Hepatocyte (in vitro differentiated cells): ENCODE data around the gene ZNHIT6. TPM values are rescaled to one million over a fixed set of nuclear protein-coding genes. Genes with fewer than 3 reads are reported as not detected.

ENCODE experiments used
- DNase-seq: peaks from one replicate; pipeline ENCODE4 v3.0.0-alpha.2; 2016; ENCODE audit warnings: low spot score
- H2AFZ ChIP-seq: fragments of 200-600 bp; sonication (generic); 2 replicates; pipeline ENCODE4 v1.6.0; 2016; ENCODE audit warnings: antibody characterized with exemption, mild to moderate bottlenecking
- H3K27ac ChIP-seq: fragments of 200-600 bp; sonication (generic); 2 replicates; pipeline ENCODE4 v1.5.1; 2016; ENCODE audit warnings: mild to moderate bottlenecking
- H3K27me3 ChIP-seq: fragments of 200-600 bp; sonication (generic); 2 replicates; pipeline ENCODE4 v1.6.1; 2016
- H3K36me3 ChIP-seq: fragments of 200-600 bp; sonication (generic); replicated peaks from 2 replicates; pipeline ENCODE4 v1.5.1; 2016; ENCODE audit warnings: low read depth; ENCODE audit not compliant: insufficient read depth
- H3K4me1 ChIP-seq: fragments of 200-600 bp; sonication (generic); 2 replicates; pipeline ENCODE4 v1.5.1; 2016; ENCODE audit warnings: mild to moderate bottlenecking, moderate library complexity; ENCODE audit not compliant: insufficient read depth
- H3K4me2 ChIP-seq: fragments of 200-600 bp; sonication (generic); 2 replicates; pipeline ENCODE4 v1.6.0; 2016
- H3K4me3 ChIP-seq: fragments of 200-600 bp; sonication (generic); 2 replicates; pipeline ENCODE4 v1.5.1; 2016; ENCODE audit warnings: mild to moderate bottlenecking
- H3K79me2 ChIP-seq: fragments of 200-600 bp; sonication (generic); 2 replicates; pipeline ENCODE4 v1.6.0; 2017; ENCODE audit warnings: mild to moderate bottlenecking
- H3K9me2 ChIP-seq: fragments of 200-600 bp; sonication (generic); replicated peaks from 2 replicates; pipeline ENCODE4 v1.6.0; 2017; ENCODE audit warnings: mild to moderate bottlenecking; ENCODE audit not compliant: insufficient read depth
- H3K9me3 ChIP-seq: fragments of 200-600 bp; sonication (generic); 2 replicates; pipeline ENCODE4 v1.5.1; 2016; ENCODE audit warnings: low read depth, mild to moderate bottlenecking
- H4K20me1 ChIP-seq: fragments of 200-600 bp; sonication (generic); 2 replicates; pipeline ENCODE4 v1.6.0; 2016; ENCODE audit warnings: mild to moderate bottlenecking; ENCODE audit not compliant: insufficient read depth, poor library complexity, severe bottlenecking
- CTCF ChIP-seq: fragments of 200-600 bp; sonication (generic); IDR thresholded peaks from 2 replicates; pipeline ENCODE4 v1.5.1; 2016; ENCODE audit warnings: antibody characterized with exemption, mild to moderate bottlenecking; ENCODE audit not compliant: poor library complexity
- EZH2 ChIP-seq: fragments of 200-600 bp; sonication (generic); IDR thresholded peaks from 2 replicates; pipeline ENCODE4 v1.6.1; 2016; ENCODE audit warnings: antibody characterized with exemption, mild to moderate bottlenecking, borderline replicate concordance
- EZH2phosphoT487 ChIP-seq: fragments of 200-600 bp; sonication (generic); IDR thresholded peaks from one replicate; pipeline ENCODE4 v1.6.1; 2018; ENCODE audit warnings: antibody characterized with exemption, mild to moderate bottlenecking, low read depth, moderate library complexity; ENCODE audit not compliant: unreplicated experiment, severe bottlenecking
- WGBS: methylation state at CpG from one replicate; pipeline ENCODE4 v1.1.6; 2016; ENCODE audit warnings: low lambda C conversion rate; ENCODE audit errors: missing lambda C conversion rate; 5-methylcytosine and 5-hydroxymethylcytosine counted together
- polyA plus RNA-seq: library from polyadenylated mRNA; unstranded; fragments of >200 nt; fragmentation: Nextera tagmentation; extraction: Ambion mirVana; gene quantifications from 2 replicates; pipeline ENCODE4 v1.2.1, GENCODE V29; 2016
- total RNA-seq: library from RNA; depleted of rRNA; stranded (reverse); fragments of >200 nt; gene quantifications from 2 replicates; pipeline ENCODE4 v1.2.3, GENCODE V29; 2014

ZNHIT6 gene
- total RNA-seq (11.5 and 13.5 TPM in 2 replicates), polyA plus RNA-seq (12.1 and 14.2 TPM in 2 replicates)

GRCh38 chr1:85707990-85708828, at the start of gene ZNHIT6:
TSS of gene ZNHIT6 (minus strand) at chr1:85708433. CDS start at chr1:85708284, 149 bp downstream.
- no peaks in the 10 kb centered on the region for H3K9me2 ChIP-seq
- whole genome bisulfite sequencing = 3% methylated on average over 34 of the region's 35 CpGs
- peaks cover 42% of the 10 kb centered on the region for H3K79me2 ChIP-seq
- peak within 1 kb of the TSS; percentile 88 for H3K27ac ChIP-seq
- H2AFZ ChIP-seq = peak within 1 kb of the TSS; percentile 88
- DNase-seq = peak; percentile 96
- peaks cover 12% of the 10 kb centered on the region for H3K4me1 ChIP-seq
- H3K27me3 ChIP-seq = no peaks in the 10 kb centered on the region
- no peaks in the 10 kb centered on the region for H3K9me3 ChIP-seq
- no peaks in the 10 kb centered on the region for H4K20me1 ChIP-seq
- peak within 1 kb of the TSS; percentile 85 for H3K4me2 ChIP-seq
- no peaks in the 10 kb centered on the region for H3K36me3 ChIP-seq
- peak within 1 kb of the TSS; percentile 49 for H3K4me3 ChIP-seq
- TF ChIP-seq CTCF (peak; percentile 44), EZH2 (no peak), EZH2phosphoT487 (no peak)

GRCh38 chr1:85756864-85757263, 48.6 kb upstream of the ZNHIT6 start:
- no peak overlapping the region for H3K4me2 ChIP-seq
- no peaks in the 10 kb centered on the region for H3K9me2 ChIP-seq

GRCh38 chr1:85748120-85748519, 39.9 kb upstream of the ZNHIT6 start:
- no peak for DNase-seq
- H3K9me3 ChIP-seq = no peaks in the 10 kb centered on the region
- 0% methylated on average over 1 of the region's 1 CpG for WGBS
- H3K79me2 ChIP-seq = no peaks in the 10 kb centered on the region
- H3K27me3 ChIP-seq = no peaks in the 10 kb centered on the region
- H2AFZ ChIP-seq = no peak overlapping the region
- no peaks in the 10 kb centered on the region for H3K36me3 ChIP-seq
- H3K27ac ChIP-seq = no peak overlapping the region
- H3K4me1 ChIP-seq = no peaks in the 10 kb centered on the region
- H3K9me2 ChIP-seq = no peaks in the 10 kb centered on the region
- H3K4me3 ChIP-seq = no peak overlapping the region
- TF ChIP-seq EZH2 (no peak), CTCF (no peak)
- no peak overlapping the region for H3K4me2 ChIP-seq
- H4K20me1 ChIP-seq = no peaks in the 10 kb centered on the region

More at GRCh38 chr1:85756864-85757263, 48.6 kb upstream of the ZNHIT6 start:
- H3K4me1 ChIP-seq = no peaks in the 10 kb centered on the region
- H2AFZ ChIP-seq = no peak overlapping the region
- H4K20me1 ChIP-seq = no peaks in the 10 kb centered on the region
- no peaks in the 10 kb centered on the region for H3K9me3 ChIP-seq
- H3K4me3 ChIP-seq = no peak overlapping the region
- no peaks in the 10 kb centered on the region for H3K36me3 ChIP-seq
- H3K27me3 ChIP-seq = peaks cover 3% of the 10 kb centered on the region
- no peaks in the 10 kb centered on the region for H3K79me2 ChIP-seq
- no peak for TF ChIP-seq EZH2phosphoT487
- no peak for TF ChIP-seq CTCF
- TF ChIP-seq EZH2 = no peak
- no peak overlapping the region for H3K27ac ChIP-seq
- WGBS = 87% methylated on average over 5 of the region's 5 CpGs
- DNase-seq = no peak
